HG03108 (cell line): ENCODE data around the gene TMEM86B.
A peak's percentile ranks its signal among the peaks of the same experiment; 100 is the strongest.

Experiments used
- ATAC-seq: cut with Tn5 transposase; IDR thresholded peaks from one replicate; pipeline ENCODE4 v1.9.1; 2021; ENCODE audit warnings: moderate library complexity; ENCODE audit not compliant: unreplicated experiment

TMEM86B gene

DNA sequence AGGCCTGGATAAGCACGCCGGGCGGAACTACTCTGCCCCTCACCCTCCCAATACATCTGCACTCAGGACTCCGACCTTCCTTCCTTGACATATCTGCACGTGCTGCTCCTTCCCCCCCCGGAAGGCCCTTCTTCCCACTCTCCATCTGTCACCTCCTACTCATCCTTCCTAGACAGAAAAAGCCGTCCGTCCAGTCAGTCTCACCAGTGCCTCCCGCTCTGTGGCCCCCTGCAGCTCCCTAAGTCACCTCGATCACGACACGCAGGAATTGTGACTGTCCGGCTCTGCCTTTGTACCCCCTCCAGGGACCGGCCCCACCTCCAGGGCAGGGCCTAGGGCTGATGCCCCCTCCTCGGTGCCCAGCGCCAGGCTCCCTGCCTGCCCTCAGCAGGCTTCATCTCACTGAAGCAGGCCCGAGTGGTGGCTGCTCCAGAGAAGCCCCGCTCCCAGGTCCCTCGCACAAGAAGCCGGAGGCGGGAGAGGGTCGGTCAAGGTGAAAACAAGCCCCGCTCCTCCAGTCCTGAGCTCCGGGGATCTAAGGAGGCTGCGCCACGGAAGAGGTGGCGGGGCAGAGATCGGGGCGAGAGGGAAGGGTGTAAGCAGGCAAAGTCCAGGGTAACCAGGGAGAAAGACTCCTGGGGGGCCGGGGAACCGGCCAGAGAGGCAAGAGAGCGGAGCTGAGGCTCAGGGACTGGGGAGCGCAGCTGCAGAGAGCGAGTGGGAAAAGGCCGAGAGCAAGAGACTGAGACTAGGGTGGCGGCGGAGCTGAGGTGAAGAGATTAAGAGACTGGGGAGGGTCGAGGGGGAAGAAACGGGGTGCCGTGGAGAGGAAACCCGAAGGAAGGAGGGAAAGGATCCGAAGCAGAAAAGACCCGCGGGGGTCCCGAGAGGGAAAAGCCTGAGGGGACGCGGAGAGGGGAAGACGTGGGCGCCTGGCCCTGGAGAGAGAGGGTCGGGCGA lies 29.2 kb upstream of the TMEM86B start:
- no peak for ATAC-seq

GRCh38 chr19:55256562-55257460 lies 28.2 kb upstream of the TMEM86B start:
- no peak for ATAC-seq

DNA sequence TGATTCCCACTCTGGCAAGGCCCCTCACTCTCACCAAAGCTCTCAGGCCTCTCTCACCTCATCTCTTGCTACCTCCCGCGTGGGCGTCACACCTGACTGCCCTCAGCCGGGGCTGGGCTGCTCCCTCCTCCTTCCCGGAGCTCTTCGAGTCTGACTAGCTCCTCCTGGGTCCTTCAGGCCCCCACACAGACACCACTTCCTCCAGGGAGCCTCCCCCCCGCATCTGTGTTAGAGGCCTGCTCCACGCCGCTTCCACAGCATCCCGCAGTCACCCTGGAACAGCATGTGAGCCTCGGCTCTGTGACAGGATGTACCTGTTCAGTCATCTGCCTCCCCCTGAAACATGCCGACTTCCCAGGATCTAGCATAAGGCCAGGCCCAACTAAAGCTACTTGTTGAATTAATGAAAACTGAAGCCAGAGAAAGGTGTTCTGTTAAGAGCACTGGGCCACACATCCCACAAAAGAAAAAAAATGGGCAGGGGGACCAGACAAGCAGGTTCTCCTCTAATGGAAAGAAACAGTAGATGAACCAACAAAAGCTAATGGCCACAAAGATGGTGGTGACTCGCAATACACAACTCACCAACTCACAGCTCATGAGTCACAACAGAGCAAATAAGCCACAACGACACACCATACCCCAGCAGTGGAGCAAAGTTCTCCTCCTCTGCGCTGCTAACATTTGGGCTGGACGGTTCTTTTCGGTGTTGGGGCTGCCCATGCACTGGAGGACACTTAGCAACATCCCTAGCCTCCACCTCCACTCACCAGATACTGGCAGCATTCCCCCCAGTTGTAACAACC lies 27.3 kb upstream of the TMEM86B start:
- no peak for ATAC-seq

- ATAC-seq: no peak
Measured at GRCh38 chr19:55254625-55254977, 26.0 kb upstream of the TMEM86B start.

DNA sequence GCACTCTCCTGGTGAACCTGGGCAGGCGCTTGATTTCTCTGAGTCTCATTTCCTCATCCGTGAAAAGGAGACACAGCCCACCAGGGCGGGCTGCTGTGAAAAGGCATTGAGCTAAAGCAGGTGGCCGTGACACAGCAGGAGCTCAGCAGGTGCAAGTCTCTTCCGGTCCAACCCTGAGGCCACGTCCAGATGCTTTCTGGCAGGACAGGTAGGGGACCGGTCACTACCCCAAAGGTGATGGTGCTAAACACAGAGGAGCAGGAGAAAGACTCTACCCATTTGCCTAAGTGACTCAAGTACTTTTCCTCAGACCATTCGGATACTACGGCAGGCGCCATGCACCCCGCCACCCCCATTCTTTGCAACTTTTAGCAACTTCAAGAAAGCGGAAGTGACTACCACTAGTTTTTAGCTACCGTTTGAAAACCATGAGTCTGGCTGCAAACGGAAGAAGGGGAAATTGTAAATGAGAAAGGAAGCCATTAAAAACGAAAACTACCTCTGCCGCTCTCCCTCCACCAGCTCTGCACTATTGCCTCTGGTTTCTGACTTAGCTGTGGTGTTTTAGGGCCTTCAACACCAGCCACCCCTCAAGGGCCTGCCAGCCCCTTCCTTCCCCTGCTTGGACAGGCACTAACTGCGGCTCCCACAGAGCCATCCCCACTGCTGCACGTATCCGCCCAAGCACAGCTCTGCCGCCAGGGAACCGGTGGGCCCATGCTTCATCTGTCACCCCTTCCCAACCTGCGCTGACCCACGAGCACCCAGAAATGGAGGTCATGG lies 25.5 kb upstream of the TMEM86B start:
- peak; percentile 32 for ATAC-seq

- no peak for ATAC-seq
Measured at GRCh38 chr19:55252760-55253663, 24.4 kb upstream of the TMEM86B start.

GRCh38 chr19:55251341-55252081 lies 22.9 kb upstream of the TMEM86B start:
- no peak for ATAC-seq

GRCh38 chr19:55250262-55251036 lies 21.9 kb upstream of the TMEM86B start:
- ATAC-seq: no peak

GRCh38 chr19:55249841-55250240 lies 21.3 kb upstream of the TMEM86B start:
- no peak for ATAC-seq

- no peak for ATAC-seq
Measured at GRCh38 chr19:55248704-55249103, 20.1 kb upstream of the TMEM86B start.

GRCh38 chr19:55248166-55248675 lies 19.7 kb upstream of the TMEM86B start:
- ATAC-seq: no peak

GRCh38 chr19:55247621-55248099 lies 19.1 kb upstream of the TMEM86B start:
- ATAC-seq: no peak

- ATAC-seq: no peak
Measured at GRCh38 chr19:55246462-55247451, 18.2 kb upstream of the TMEM86B start.

DNA sequence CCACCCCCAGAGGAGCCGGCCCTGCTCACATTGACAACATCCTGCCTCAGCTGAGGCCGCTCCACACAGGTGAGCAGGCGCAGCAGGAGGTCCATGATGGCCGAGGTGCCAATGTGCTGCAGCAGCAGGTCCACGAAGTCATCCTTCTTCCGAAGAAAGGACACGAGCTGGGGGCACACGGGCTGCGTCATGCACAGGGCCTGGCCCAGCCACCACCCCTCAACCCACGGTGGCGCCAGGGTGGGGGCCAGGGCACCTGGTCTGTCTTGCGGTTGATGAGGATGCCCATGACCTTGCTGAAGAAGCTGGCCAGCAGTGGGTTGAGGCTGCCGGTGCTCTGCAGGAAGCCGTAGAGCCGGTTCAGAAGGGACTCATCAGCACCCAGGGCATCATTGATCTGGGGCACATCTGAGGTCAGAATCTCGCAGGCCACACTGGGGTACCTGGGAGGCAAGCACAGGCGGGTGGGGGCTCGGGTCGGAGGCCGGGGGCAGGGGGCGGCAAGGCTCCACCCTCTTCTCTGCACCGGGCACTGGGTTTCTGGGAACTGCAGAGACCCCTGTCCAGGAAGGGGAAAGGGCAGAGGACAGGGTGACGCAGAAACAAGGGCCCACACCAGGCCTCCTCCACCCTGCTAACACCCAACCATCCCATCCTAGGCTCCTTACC lies 16.8 kb upstream of the TMEM86B start:
- ATAC-seq: no peak

GRCh38 chr19:55244004-55244680 lies 15.6 kb upstream of the TMEM86B start:
- no peak for ATAC-seq
